Right cardiac atrium (tissue), 5 donors: ENCODE measurements around the gene ZNF581. TPM values are rescaled to one million over a fixed set of nuclear protein-coding genes. Genes with fewer than 3 reads are reported as not detected.
A peak's percentile ranks its signal among the peaks of the same experiment; 100 is the strongest.

Source experiments
- ATAC-seq, 2 donors: fragments of 200-7000 bp; cut with Tn5 transposase; one replicate each; pipeline versions ENCODE4 v1.8.0 to v1.9.1; 2020; ENCODE audit warnings: moderate library complexity in 2 of 2, mild to moderate bottlenecking in 1 of 2
- DNase-seq, 3 donors: peaks; one replicate each; pipeline ENCODE4 v3.0.0-alpha.2; 2020
- H3K27ac ChIP-seq: one replicate; pipeline ENCODE4 v1.5.1; 2013; ENCODE audit warnings: mild to moderate bottlenecking, low read length, control low read depth, moderate library complexity
- H3K27me3 ChIP-seq: one replicate; pipeline ENCODE4 v1.6.1; 2013; ENCODE audit not compliant: control insufficient read depth, insufficient read depth
- H3K4me1 ChIP-seq: one replicate; pipeline ENCODE4 v1.6.1; 2013; ENCODE audit warnings: low read length; ENCODE audit not compliant: control insufficient read depth, insufficient read depth
- H3K4me3 ChIP-seq: one replicate; pipeline ENCODE4 v1.5.1; 2013; ENCODE audit warnings: low read length, control low read depth
- H3K9me3 ChIP-seq: one replicate; pipeline ENCODE4 v1.6.1; 2013; ENCODE audit warnings: low read length; ENCODE audit not compliant: control insufficient read depth
- WGBS: extraction: QIAGEN DNeasy Blood & Tissue Kit; methylation state at CpG from one replicate; pipeline ENCODE4 v1.1.7; 2013; 5-methylcytosine and 5-hydroxymethylcytosine counted together
- intact Hi-C, 4 donors: fragments of 100-400 bp; cut with DNase I; formaldehyde crosslinking; loops; one replicate each; pipeline versions ENCODE4 v1.11.0 to v1.14.0; 2022 to 2023
- polyA plus RNA-seq: library from polyadenylated mRNA; stranded (reverse); fragments of 200-250 nt; gene quantifications from one replicate; pipeline ENCODE4 v1.2.3, GENCODE V29; 2013
- total RNA-seq, 4 donors: library from RNA; stranded (reverse); fragmentation: NEBNext Ultra II Directional; extraction: Animal tissue kit (Norgen Biotek cat#: 25700); gene quantifications; one replicate each; pipeline ENCODE4 v1.2.1, GENCODE V29; 2021
- donor health status: healthy with polysubstance abuse.
- donor health status: DM: no; HTN: yes; CAD: no.
- donor health status: DM: no; HTN: no; CAD: no.
- donor health status: DM: no; HTN: yes; CAD: no; lungs with severe emphysema.
- donor health status: DM: yes; HTN: yes; CAD: no.

ZNF581 gene
- total and polyA plus RNA-seq, 5 donors: 6.3 to 12.5 (median 9.2) TPM

DNA sequence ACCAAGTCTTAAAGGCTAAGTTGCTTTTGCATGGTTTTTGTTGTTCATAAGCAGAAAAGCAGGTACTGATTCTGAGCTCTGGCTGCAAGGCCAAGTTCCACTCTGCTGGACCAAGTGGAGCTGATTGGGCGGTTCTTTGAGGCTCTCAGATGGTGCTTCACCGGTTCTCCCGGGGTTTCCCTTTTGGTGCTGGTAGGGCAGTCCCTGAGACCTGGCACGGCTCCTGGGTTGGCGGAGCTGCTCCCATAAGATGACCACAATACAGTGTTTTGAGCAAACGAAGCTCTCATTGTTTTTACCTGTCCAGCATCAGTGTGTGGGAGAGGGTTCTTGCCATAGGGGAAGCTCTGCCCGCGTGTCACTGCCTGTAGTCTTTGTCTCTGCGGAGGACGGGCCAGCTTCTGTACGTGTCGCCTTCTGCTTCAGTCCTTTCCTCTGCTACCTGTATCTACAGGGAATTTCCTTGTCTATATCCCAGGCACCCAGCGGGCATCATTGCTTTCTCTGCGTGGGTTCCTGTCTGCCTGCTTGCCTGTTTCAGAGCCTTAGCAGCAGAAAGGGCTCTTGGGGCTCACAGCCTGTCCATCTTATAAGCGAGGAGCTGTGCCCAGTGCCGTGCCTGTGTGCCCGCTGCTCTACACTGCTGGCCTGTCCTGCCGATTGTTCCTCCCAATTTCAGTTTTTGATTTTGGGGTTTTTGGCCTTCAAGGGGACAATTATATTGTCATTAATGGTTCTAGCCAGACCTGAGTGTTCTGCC is 13.7 kb downstream of the ZNF581 start:
- DNase-seq (peak in 1 of 3 donors; percentile 73), ATAC-seq (no peak)
- no peak overlapping the region for H3K4me3 ChIP-seq
- H3K9me3 ChIP-seq: no peaks in the 10 kb centered on the region
- H3K27ac ChIP-seq: no peak overlapping the region
- H3K4me1 ChIP-seq: peaks cover 14% of the 10 kb centered on the region
- 43% methylated on average over 18 of the region's 18 CpGs for WGBS
- H3K27me3 ChIP-seq: no peaks in the 10 kb centered on the region
- intact Hi-C loops: no loop called here

DNA sequence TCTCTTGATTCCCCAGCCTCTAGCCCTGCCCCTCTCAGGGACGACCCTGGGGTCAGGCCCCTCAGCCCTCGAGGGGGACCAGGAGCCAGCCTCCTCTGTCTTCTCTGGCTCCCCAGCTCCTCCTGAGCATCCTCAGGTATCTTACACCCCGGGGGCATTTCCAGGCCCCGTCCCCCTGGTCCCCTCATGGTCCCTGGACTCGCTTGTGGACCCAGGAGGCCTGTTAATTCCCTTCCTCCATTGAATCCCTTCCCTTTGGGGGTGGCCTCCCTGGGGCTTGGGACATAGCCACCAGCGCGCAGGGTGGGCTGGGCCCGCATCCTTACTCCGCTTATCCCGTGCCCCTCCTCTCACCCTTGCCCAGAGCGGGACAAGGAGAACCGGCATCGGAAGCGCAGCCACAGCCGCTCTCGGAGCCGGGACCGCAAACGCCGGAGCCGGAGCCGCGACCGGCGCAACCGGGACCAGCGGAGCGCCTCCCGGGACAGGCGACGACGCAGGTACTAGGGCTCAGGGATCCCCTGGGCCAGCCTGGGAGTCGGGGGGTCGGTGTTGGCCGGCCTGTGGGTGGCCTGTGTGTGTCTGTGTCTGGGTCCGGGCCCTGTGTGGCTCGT is 15.5 kb downstream of the ZNF581 start:
- peaks cover 14% of the 10 kb centered on the region for H3K4me1 ChIP-seq
- H3K4me3 ChIP-seq: no peak overlapping the region
- intact Hi-C loops: no loop called here
- H3K9me3 ChIP-seq: no peaks in the 10 kb centered on the region
- DNase-seq (no peak), ATAC-seq (no peak)
- no peaks in the 10 kb centered on the region for H3K27me3 ChIP-seq
- WGBS: 88% methylated on average over 37 of the region's 37 CpGs
- H3K27ac ChIP-seq: no peak overlapping the region

GRCh38 chr19:55659822-55660221 is 16.4 kb downstream of the ZNF581 start:
- Histone ChIP-seq H3K4me3 (no peak overlapping the region), H3K27ac (no peak overlapping the region), H3K27me3 (no peaks in the 10 kb centered on the region), H3K4me1 (peaks cover 14% of the 10 kb centered on the region), H3K9me3 (no peaks in the 10 kb centered on the region)
- DNase-seq: no peak
- no peak for ATAC-seq
- intact Hi-C loops: no loop called here
- 65% methylated on average over 9 of the region's 9 CpGs for WGBS

DNA sequence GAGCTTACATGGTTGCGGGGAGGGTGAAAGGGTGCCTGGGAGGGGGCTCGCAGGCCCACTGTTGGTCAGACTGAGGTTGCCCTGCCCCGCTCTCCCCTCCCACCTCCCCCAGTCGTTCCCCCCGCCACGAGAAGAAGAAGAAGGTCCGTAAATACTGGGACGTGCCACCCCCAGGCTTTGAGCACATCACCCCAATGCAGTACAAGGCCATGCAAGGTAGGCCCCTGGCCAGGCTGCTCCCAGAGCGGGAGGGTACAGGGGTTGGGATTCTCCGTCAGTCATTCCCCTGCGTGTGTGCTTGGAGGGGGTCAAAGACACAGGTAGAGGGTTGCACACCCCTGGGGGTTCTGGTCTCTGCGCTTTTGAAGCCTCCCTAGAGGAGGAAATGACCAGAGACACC is 17.0 kb downstream of the ZNF581 start:
- Histone ChIP-seq H3K4me1 (peaks cover 14% of the 10 kb centered on the region), H3K9me3 (no peaks in the 10 kb centered on the region), H3K27me3 (no peaks in the 10 kb centered on the region), H3K27ac (no peak overlapping the region), H3K4me3 (no peak overlapping the region)
- 89% methylated on average over 12 of the region's 12 CpGs for WGBS
- DNase-seq (no peak), ATAC-seq (no peak)
- intact Hi-C loops: no loop called here

DNA sequence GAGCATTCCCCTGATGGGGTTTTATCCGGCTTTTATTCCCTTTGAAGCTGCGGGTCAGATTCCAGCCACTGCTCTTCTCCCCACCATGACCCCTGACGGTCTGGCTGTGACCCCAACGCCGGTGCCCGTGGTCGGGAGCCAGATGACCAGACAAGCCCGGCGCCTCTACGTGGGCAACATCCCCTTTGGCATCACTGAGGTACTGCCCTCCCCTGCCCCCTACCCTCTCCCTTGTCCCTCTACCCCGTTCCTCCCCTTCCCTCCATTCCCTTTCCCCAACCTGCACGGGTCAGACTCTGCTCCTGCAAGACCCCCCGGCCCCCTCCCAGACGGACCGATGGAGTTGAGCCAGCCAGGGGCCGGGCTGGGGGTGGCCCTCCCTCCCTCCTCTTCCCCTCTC is 17.5 kb downstream of the ZNF581 start:
- WGBS: 69% methylated on average over 16 of the region's 16 CpGs
- Histone ChIP-seq H3K9me3 (no peaks in the 10 kb centered on the region), H3K27ac (no peak overlapping the region), H3K4me1 (peaks cover 14% of the 10 kb centered on the region), H3K27me3 (no peaks in the 10 kb centered on the region), H3K4me3 (no peak overlapping the region)
- intact Hi-C loops: no loop called here
- no peak for DNase-seq
- no peak for ATAC-seq

DNA sequence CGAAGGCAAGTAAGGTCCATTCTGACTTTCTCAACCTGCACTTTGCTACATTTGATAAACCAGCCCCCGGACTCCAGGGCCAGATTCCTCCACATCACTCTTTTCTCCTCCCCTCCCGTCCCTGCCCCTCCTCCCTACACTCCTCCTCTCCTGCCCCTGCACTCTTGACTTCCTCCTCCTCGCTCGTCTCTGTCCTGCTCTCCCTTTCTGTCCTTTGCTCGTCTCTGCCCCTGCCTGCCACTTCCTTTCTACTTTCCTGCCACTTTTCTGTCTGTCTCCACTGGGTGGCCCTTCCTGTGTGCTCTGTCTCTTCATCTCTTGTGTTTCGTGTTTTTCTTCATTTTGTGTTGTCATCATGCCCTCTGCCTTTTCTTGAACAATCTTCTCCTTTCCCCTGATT is 18.4 kb downstream of the ZNF581 start:
- peaks cover 11% of the 10 kb centered on the region for H3K4me1 ChIP-seq
- 60% methylated on average over 7 of the region's 7 CpGs for WGBS
- intact Hi-C loops: no loop called here
- H3K27me3 ChIP-seq: no peaks in the 10 kb centered on the region
- no peak overlapping the region for H3K27ac ChIP-seq
- no peak for ATAC-seq
- no peaks in the 10 kb centered on the region for H3K9me3 ChIP-seq
- DNase-seq: no peak
- H3K4me3 ChIP-seq: no peak overlapping the region

DNA sequence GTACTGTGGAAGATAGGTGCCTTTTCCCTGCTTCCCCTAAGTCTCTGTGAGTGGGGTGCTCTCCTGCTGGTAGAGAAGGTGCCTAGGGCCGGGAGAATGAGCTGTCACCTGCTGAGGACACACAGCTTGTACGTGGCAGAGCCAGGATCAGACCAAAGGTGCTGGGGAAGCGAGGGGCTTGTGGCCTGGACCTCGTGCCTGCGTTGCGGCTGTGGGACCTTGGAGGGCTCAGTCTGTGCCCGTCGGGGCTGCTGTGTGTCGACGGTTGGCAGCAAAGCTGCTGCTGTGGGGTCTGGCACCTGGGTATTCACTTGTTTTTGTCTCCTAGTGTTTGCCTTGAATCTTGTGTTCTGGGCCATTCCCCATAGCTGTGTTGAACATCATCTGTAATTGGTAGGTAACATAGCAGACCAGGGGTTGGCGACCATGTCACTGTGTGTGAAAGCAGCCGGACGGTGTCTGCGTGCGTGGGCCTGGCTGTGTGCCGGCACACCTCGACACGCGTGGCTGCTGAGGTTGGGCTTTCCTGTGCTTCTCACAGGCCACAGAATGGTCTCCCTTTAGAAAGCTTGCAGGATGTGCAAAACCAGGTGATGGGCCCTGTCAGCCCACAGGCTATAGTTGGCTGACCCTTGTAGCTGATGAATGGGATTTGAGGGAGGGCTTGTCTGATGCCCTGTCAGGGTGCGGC is 20.5 kb downstream of the ZNF581 start:
- H3K27me3 ChIP-seq: no peaks in the 10 kb centered on the region
- no peak overlapping the region for H3K27ac ChIP-seq
- intact Hi-C loops: no loop called here
- H3K9me3 ChIP-seq: no peaks in the 10 kb centered on the region
- H3K4me3 ChIP-seq: no peak overlapping the region
- no peak for DNase-seq
- no peak for ATAC-seq
- 85% methylated on average over 20 of the region's 20 CpGs for WGBS
- H3K4me1 ChIP-seq: no peaks in the 10 kb centered on the region

DNA sequence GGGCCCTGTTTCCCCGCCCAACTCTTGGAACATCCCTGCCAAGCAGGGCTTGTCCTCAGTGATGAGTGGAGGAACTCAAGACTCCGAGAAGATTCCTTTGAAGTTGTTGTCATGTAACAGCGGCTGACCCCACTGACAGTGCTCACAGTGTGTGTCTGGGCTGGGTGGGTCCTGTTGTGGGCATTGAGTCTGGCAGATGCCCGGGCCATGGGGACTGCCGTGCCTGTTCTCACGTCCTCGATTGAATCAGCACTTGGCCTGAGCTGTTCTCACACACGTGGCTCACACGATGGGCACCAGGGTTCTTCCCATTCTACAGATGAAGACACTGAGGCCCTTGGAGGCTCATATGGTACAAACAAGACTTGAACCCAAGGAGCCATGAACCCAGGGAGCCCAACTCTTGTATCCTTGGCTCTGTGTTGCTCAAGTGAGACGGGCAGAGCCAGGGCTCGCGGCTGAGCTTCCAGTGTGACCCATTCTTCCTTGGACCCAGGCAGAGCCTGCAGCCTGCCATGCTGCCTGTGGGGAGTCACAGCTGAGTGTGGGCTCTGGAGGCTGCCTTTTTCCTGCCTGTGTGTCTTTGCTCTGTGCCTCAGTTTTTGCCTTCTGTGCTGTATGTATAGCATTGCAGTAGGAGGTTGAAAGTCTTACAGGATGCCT is 23.0 kb downstream of the ZNF581 start:
- ATAC-seq: no peak
- H3K4me3 ChIP-seq: no peak overlapping the region
- 83% methylated on average over 12 of the region's 12 CpGs for WGBS
- intact Hi-C loops: no loop called here
- DNase-seq: no peak
- no peaks in the 10 kb centered on the region for H3K9me3 ChIP-seq
- no peaks in the 10 kb centered on the region for H3K27me3 ChIP-seq
- no peaks in the 10 kb centered on the region for H3K4me1 ChIP-seq
- H3K27ac ChIP-seq: no peak overlapping the region

DNA sequence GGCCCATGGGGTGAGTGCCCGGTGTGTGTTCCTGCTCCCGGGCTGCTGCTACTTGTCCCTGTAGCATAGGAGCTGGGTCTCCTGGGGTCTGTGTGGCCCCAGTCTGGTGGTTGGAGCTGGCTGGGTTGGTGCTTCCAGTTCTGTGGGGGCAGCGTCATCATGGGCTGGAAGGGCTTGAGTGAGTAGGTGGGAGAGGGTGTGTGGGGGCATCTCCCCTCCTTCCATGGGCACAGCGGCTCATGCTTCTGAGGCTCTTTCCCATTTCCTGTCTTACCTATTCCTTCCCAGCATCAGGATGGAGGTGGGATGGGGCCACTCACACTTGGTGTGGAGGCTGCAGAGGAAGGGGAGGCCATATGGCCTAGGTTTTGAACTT is 23.5 kb downstream of the ZNF581 start:
- Histone ChIP-seq H3K4me3 (no peak overlapping the region), H3K4me1 (no peaks in the 10 kb centered on the region), H3K9me3 (no peaks in the 10 kb centered on the region), H3K27me3 (no peaks in the 10 kb centered on the region), H3K27ac (no peak overlapping the region)
- DNase-seq: no peak
- intact Hi-C loops: no loop called here
- ATAC-seq: no peak
- WGBS: 86% methylated on average over 4 of the region's 4 CpGs

- WGBS: 75% methylated on average over 12 of the region's 12 CpGs
- Histone ChIP-seq H3K4me3 (no peak overlapping the region), H3K27ac (no peak overlapping the region), H3K4me1 (no peaks in the 10 kb centered on the region), H3K27me3 (no peaks in the 10 kb centered on the region), H3K9me3 (no peaks in the 10 kb centered on the region)
- ATAC-seq (no peak), DNase-seq (no peak)
- intact Hi-C loops: no loop called here
These were observed 24.1 kb downstream of the ZNF581 start for GRCh38 chr19:55667511-55667910.

DNA sequence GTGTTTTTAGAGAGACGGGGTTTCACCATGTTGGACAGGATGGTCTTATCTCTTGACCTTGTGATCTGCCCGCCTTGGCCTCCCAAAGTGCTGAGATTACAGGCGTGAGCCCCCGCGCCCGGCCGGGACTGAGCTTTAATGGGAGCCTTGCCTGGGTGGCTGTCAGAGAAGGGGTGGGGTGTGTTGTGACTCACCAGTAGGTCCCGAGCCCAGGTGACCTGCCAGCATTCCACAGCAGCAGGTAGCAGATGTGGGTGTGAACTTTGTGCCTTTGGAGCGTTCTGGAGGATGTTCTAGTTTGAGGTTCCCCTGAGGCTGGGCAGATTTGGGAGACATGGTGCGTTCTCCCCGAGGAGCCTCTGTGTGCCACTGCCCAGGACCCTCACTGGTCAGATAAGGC is 24.5 kb downstream of the ZNF581 start:
- 57% methylated on average over 11 of the region's 11 CpGs for WGBS

More for the DNA sequence above, 24.5 kb downstream of the ZNF581 start:
- Histone ChIP-seq H3K4me3 (no peak overlapping the region), H3K9me3 (no peaks in the 10 kb centered on the region), H3K4me1 (no peaks in the 10 kb centered on the region), H3K27ac (no peak overlapping the region), H3K27me3 (no peaks in the 10 kb centered on the region)
- ATAC-seq: no peak
- intact Hi-C loops: no loop called here
- no peak for DNase-seq
